ENCODE data around the gene SLC25A45. TPM values are rescaled to one million over a fixed set of nuclear protein-coding genes. Genes with fewer than 3 reads are reported as not detected.
A peak's percentile ranks its signal among the peaks of the same experiment; 100 is the strongest.
"Not testable (repeated sequence)": the region's sequence is repeated elsewhere in the genome, so short reads cannot be mapped to it uniquely, and the experiment has no call there.

Gene SLC25A45
- total RNA-seq, 1 donor = 12.6 TPM

DNA sequence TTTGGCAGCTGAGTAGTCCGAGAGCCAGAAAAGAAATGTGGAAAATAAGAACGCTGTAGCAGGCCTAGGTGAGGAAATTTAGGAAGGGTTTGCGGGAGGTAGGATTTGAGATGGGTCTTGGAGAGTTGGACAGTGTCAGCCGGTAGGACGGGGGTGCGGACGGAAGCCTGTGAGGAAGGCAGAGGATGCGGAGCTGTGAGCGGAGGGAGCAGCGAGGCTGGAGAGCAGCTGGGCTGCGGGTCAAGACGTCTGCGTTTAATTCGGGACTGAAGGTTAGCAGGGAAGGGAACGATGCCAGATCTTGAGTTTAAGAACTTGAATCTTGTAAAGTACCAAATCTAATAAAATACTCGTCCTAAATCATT is 28.6 kb downstream of the SLC25A45 start:
- Histone ChIP-seq H3K27me3 (ENCODE audit: insufficient read depth, low read length) (no peaks in the 10 kb centered on the region), H3K4me1 (ENCODE audit: insufficient read depth, low read length) (peaks cover 13% of the 10 kb centered on the region), H3K4me3 (ENCODE audit: low read length) (no peak overlapping the region), H3K9me3 (ENCODE audit: low read depth, low read length) (no peaks in the 10 kb centered on the region)

DNA sequence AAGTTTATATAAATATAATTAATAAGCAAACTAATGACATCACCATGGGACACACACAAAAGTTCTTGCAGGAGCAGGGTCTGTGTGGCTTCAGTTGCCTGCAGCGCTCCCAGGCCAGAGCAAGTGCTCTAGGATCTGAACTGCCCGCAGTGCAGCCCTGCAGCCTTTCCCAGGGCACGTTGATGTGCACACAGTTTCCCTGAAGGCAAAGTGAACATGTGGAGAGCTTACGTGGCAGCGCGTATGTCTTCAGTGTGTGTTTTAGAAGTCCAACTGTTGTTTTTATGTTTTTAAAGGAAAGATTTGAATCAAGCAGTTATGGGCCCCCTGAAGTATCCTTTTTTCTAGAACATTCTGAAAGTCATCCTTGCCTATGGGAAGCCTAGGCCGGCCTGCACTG is 29.1 kb downstream of the SLC25A45 start:
- Histone ChIP-seq H3K9me3 (ENCODE audit: low read depth, low read length) (no peaks in the 10 kb centered on the region), H3K4me1 (ENCODE audit: insufficient read depth, low read length) (peaks cover 13% of the 10 kb centered on the region), H3K4me3 (ENCODE audit: low read length) (no peak overlapping the region), H3K27me3 (ENCODE audit: insufficient read depth, low read length) (no peaks in the 10 kb centered on the region)

DNA sequence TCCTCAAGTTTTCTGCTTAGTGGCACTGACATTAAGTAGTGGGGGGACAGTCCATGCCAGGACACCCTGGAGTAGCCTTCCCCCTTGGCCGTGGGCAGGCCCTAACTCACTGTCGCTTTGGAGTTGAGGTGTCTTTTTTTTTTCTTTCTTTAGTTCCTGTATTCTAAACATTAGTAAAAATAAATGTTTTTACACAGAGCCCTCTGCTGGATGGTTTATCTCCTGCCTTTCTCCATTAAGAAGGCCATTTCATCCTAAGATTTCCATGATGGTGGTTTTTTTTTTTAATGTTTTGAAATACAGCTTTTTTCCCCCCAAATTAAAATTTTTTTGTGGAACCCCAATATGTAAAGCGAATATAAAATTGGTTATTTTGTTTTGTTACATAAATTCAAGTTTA is 29.7 kb downstream of the SLC25A45 start:
- peaks cover 13% of the 10 kb centered on the region for H3K4me1 ChIP-seq (ENCODE audit: insufficient read depth, low read length)

DNA sequence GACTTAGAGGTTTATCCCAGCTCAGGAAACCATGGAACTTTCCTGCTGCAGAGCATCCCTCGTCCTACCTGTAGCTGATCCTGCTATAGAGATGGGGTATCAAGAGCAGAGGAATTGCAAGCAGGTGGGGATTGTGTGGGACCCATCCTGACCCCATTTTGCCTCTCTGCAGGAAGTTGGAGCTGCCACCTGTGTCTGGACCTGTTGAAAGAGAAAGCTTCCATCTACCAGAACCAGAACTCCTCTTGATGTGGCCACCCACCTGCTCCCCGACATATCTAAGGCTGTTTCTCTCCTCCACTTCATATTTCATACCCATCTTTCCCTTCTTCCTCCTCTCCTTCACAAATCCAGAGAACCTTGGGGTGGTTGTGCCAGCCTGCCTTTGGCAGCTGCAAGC is 30.9 kb downstream of the SLC25A45 start:
- Histone ChIP-seq H3K4me1 (ENCODE audit: insufficient read depth, low read length) (peaks cover 13% of the 10 kb centered on the region), H3K9me3 (ENCODE audit: low read depth, low read length) (no peaks in the 10 kb centered on the region), H3K27me3 (ENCODE audit: insufficient read depth, low read length) (no peaks in the 10 kb centered on the region), H3K4me3 (ENCODE audit: low read length) (no peak overlapping the region)

More for the DNA sequence above, 29.7 kb downstream of the SLC25A45 start:
- H3K9me3 ChIP-seq (ENCODE audit: low read depth, low read length) = no peaks in the 10 kb centered on the region
- no peaks in the 10 kb centered on the region for H3K27me3 ChIP-seq (ENCODE audit: insufficient read depth, low read length)
- H3K4me3 ChIP-seq (ENCODE audit: low read length) = no peak overlapping the region

DNA sequence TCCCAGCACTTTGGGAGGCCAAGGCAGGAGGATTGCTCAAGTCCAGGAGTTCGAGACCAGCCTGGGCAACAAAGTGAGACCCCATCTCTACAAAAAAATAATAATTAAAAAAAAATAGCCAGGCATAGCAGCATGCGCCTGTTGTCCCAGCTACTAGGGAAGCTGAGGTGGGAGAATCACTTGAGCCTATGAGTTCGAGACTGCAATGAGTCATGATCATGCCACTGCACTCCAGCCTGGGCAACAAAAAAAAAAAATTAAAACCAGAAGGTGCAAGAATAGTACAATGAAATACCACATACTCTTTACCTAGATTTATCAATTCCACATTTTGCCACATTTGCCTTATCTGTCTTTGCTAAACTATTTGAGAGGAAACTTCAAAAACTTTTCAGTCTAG is 40.6 kb downstream of the SLC25A45 start:
- peaks cover 7% of the 10 kb centered on the region for H3K4me1 ChIP-seq (ENCODE audit: insufficient read depth, low read length)
- no peaks in the 10 kb centered on the region for H3K9me3 ChIP-seq (ENCODE audit: low read depth, low read length)
- no peaks in the 10 kb centered on the region for H3K27me3 ChIP-seq (ENCODE audit: insufficient read depth, low read length)
- H3K4me3 ChIP-seq (ENCODE audit: low read length) = no peak overlapping the region

DNA sequence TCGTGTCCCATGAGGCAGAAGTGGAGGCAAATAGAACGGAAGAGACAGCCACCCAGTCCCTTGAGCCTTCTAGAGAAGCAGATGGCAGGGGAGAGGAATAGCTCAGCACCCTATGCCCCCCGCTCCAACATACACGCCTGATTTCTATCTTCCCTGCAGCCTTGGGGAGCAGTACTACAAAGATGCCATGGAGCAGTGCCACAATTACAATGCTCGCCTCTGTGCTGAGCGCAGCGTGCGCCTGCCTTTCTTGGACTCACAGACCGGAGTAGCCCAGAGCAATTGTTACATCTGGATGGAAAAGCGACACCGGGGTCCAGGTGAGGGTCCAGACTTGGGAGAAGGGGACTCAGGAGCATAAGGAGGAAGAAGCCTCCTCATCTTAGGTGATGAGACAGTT is 42.2 kb downstream of the SLC25A45 start:
- no peak overlapping the region for H3K4me3 ChIP-seq (ENCODE audit: low read length)
- peaks cover 13% of the 10 kb centered on the region for H3K4me1 ChIP-seq (ENCODE audit: insufficient read depth, low read length)
- H3K9me3 ChIP-seq (ENCODE audit: low read depth, low read length) = no peaks in the 10 kb centered on the region
- no peaks in the 10 kb centered on the region for H3K27me3 ChIP-seq (ENCODE audit: insufficient read depth, low read length)

DNA sequence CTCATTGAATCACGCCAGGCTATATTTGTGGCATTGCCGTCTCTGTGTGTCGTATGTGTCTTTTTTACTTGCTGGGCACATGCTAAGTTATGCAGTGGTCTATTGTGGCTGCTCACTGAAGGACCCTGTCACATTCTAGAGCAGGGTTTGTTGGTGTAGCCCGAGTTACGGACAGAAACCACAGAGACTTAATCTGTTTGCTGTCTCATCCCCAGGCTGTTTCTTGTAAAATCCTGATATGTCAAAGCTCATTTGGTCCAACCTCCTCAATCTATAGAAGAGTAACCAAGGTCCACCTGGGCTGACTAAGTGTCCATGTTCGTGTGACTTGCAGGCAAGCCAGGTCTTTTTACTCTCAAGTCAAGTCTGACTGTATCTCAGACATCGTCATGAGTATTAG is 43.8 kb downstream of the SLC25A45 start:
- Histone ChIP-seq H3K4me3 (ENCODE audit: low read length) (no peak overlapping the region), H3K4me1 (ENCODE audit: insufficient read depth, low read length) (peaks cover 23% of the 10 kb centered on the region)

DNA sequence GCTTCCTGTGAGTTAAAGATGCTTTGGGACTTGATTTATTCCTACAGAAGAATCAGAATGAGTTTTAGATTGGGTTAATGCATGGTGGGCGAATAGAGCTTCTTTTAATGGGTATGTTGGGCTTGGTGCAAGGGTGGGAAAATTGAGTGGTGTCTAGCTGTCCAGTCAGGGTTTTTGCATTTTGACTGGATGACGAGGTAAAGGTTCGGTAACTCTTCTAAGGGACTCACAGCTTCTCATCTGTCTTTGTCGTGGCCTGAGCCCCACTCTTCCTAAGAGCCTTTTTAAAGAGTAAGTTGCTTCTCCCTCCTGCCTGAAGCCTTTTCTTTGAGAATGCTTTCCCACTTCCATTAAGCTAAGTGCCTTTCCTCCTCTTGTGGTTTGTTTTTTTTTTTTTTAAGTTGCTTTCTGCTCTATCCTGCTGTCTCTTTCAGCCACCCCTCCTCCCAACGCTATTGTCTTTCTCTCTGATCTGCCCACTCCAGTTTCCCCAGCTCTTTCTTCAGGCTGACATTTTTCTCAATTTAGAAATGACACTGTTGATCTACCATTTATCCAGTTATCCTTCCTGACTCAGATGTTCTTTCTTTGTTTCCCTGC is 47.6 kb downstream of the SLC25A45 start:
- H3K9me3 ChIP-seq (ENCODE audit: low read depth, low read length) = no peaks in the 10 kb centered on the region
- H3K27me3 ChIP-seq (ENCODE audit: insufficient read depth, low read length) = no peaks in the 10 kb centered on the region
- H3K4me1 ChIP-seq (ENCODE audit: insufficient read depth, low read length) = peaks cover 30% of the 10 kb centered on the region
- peak overlapping the region; percentile 97 for H3K4me3 ChIP-seq (ENCODE audit: low read length)

More for the DNA sequence above, 43.8 kb downstream of the SLC25A45 start:
- no peaks in the 10 kb centered on the region for H3K27me3 ChIP-seq (ENCODE audit: insufficient read depth, low read length)
- H3K9me3 ChIP-seq (ENCODE audit: low read depth, low read length) = no peaks in the 10 kb centered on the region

DNA sequence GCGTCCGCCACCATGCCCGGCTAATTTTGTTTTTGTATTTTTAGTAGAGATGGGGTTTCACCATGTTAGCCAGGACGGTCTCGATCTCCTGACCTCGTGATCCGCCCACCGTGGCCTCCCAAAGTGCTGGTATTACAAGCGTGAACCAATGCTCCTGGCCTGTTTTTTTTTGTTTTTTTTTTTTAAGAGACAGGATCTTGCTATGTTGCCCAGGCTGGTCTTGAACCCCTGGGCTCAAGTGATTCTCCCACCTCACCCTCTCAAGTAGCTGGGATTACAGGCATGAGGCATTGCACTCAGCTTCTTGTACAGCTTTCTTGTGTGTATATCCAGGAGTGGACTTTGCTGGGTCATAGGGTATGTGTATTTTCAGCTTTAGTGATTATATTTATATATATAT is 49.9 kb downstream of the SLC25A45 start:
- H3K4me1 ChIP-seq (ENCODE audit: insufficient read depth, low read length) = peaks cover 34% of the 10 kb centered on the region

DNA sequence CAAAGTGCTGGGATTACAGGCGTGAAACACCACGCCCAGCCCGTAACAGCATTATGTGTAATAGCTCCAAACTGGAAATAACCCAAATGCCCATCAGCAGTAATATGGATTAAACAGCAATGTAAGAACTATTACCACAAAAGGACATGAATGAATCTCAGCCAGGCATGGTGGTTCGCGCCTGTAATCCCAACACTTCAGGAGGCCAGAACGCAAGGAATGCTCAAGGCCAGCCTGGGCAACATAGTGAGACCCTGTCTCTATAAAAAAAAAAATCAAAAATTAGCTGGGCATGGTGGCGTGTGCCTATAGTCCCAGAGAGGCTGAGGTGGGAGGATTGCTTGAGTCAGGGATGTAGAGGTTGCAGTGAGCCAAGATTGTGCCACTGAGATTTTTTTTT is 51.9 kb downstream of the SLC25A45 start:
- no peaks in the 10 kb centered on the region for H3K27me3 ChIP-seq (ENCODE audit: insufficient read depth, low read length)
- H3K9me3 ChIP-seq (ENCODE audit: low read depth, low read length) = no peaks in the 10 kb centered on the region
- H3K4me1 ChIP-seq (ENCODE audit: insufficient read depth, low read length) = peaks cover 31% of the 10 kb centered on the region
- H3K4me3 ChIP-seq (ENCODE audit: low read length) = no peak overlapping the region

More for the DNA sequence above, 49.9 kb downstream of the SLC25A45 start:
- not testable (repeated sequence) for H3K9me3 ChIP-seq (ENCODE audit: low read depth, low read length); H3K27me3 ChIP-seq (ENCODE audit: insufficient read depth, low read length); H3K4me3 ChIP-seq (ENCODE audit: low read length)

DNA sequence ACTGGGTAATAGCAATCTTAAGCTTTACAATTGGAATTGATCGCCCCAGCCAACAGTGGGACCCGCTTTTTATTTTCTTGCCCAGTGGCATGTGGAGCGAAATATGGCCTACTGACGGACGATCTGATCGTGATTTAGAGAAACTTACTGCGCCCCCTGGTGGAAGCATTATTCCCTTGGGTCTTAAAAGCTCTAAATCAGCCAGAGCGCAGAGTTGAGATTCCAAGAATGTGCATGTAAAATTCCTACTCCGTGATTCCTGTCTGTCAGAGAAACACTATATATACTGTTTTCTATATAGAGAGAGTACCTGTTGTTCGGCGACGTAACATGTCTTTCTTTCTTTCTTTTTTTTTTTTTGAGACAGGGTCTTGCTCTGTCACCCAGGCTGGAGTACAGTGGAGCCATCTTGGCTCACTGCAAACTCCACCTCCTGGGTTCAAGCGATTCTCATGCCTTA is 52.5 kb downstream of the SLC25A45 start:
- Histone ChIP-seq H3K27me3 (ENCODE audit: insufficient read depth, low read length) (no peaks in the 10 kb centered on the region), H3K4me1 (ENCODE audit: insufficient read depth, low read length) (peaks cover 25% of the 10 kb centered on the region), H3K9me3 (ENCODE audit: low read depth, low read length) (no peaks in the 10 kb centered on the region), H3K4me3 (ENCODE audit: low read length) (no peak overlapping the region)

DNA sequence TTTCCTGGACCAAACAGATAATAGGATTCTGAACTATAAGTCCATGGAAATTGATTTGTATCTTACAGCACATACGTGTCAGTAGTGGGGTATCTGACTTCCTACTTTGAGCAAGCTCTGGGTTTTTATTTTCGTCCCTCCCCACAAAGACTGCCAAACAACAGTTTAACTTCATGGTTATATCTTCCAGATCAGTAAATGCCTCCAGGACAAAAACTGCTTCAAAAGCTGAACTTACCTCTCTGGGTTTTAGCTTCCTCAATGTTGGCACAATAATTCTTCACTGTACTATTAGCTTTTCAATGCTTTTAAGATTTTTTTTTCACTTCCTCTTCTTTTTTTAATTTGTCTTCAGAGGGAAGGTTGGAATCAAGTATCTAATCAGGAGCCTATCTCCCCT is 53.0 kb downstream of the SLC25A45 start:
- H3K4me1 ChIP-seq (ENCODE audit: insufficient read depth, low read length) = peaks cover 20% of the 10 kb centered on the region
- H3K4me3 ChIP-seq (ENCODE audit: low read length) = no peak overlapping the region
- H3K27me3 ChIP-seq (ENCODE audit: insufficient read depth, low read length) = no peaks in the 10 kb centered on the region
- no peaks in the 10 kb centered on the region for H3K9me3 ChIP-seq (ENCODE audit: low read depth, low read length)

DNA sequence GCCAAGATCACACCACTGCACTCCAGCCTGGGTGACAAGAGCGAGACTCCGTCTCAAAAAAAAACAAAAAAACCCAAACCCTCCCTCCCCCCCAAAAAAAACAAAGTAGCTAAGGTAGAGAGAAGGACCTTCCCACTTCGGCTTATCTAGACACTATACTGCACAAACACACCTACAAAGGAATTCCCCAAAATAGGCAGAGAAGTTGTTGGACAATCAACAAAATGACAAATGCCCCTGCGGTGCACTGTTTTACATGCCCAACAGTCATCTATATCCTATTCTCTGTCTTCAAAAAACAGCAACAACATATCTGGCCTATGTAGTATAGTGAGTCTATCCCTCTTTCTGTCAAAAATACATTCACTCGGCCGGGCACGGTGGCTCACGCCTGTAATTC is 55.4 kb downstream of the SLC25A45 start:
- Histone ChIP-seq H3K4me3 (ENCODE audit: low read length) (no peak overlapping the region), H3K4me1 (ENCODE audit: insufficient read depth, low read length) (peaks cover 17% of the 10 kb centered on the region), H3K9me3 (ENCODE audit: low read depth, low read length) (no peaks in the 10 kb centered on the region), H3K27me3 (ENCODE audit: insufficient read depth, low read length) (no peaks in the 10 kb centered on the region)

DNA sequence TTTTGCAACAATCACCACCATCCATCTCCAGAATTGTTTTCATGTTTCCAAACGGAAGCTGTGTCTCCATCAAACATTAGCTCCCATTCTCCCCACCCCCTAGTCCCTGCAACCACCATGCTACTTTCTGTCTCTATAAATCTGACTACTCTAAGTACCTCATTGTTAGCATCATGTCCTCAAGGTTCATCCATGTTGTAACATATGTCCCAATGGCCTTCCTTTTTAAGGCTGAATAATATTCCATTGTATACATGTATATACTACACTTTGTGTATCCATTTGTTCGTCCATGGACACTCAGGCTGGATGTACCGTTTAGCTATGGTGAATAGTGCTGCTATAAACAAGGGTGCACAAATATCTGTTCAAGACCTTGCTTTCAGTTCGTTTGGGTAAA is 57.0 kb downstream of the SLC25A45 start:
- H3K27me3 ChIP-seq (ENCODE audit: insufficient read depth, low read length) = no peaks in the 10 kb centered on the region
- no peak overlapping the region for H3K4me3 ChIP-seq (ENCODE audit: low read length)
- no peaks in the 10 kb centered on the region for H3K9me3 ChIP-seq (ENCODE audit: low read depth, low read length)
- peaks cover 17% of the 10 kb centered on the region for H3K4me1 ChIP-seq (ENCODE audit: insufficient read depth, low read length)

Measured in mononuclear cell (primary cell).